Sciatic nerve (tissue), 2 donors: ENCODE results near the gene CGB1. TPM values are rescaled to one million over a fixed set of nuclear protein-coding genes. Genes with fewer than 3 reads are reported as not detected.

ENCODE experiments used
- ATAC-seq: fragments of 200-7000 bp; cut with Tn5 transposase; one replicate; pipeline ENCODE4 v1.9.1; 2020; ENCODE audit warnings: mild to moderate bottlenecking, moderate library complexity
- DNase-seq: peaks from one replicate; pipeline ENCODE4 v3.0.0-alpha.2; 2020; ENCODE audit warnings: low spot score
- intact Hi-C: fragments of 100-400 bp; cut with DNase I; formaldehyde crosslinking; loops from one replicate; pipeline ENCODE4 v1.14.2; 2022
- microRNA-seq: library from miRNA; unstranded; fragments of <30 nt; microRNA quantifications from one replicate; pipeline ENCODE4 v1.2.0, GENCODE V29; 2020
- total RNA-seq: library from RNA; stranded (reverse); fragmentation: NEBNext Ultra II Directional; extraction: Animal tissue kit (Norgen Biotek cat#: 25700); gene quantifications from one replicate; pipeline ENCODE4 v1.2.1, GENCODE V29; 2021
- donor health status: DM: no; HTN: no; CAD: no.
- donor health status: DM: no; HTN: no; CAD: no.

Gene CGB1
- total RNA-seq, 1 donor from 2014 or later = not detected

DNA sequence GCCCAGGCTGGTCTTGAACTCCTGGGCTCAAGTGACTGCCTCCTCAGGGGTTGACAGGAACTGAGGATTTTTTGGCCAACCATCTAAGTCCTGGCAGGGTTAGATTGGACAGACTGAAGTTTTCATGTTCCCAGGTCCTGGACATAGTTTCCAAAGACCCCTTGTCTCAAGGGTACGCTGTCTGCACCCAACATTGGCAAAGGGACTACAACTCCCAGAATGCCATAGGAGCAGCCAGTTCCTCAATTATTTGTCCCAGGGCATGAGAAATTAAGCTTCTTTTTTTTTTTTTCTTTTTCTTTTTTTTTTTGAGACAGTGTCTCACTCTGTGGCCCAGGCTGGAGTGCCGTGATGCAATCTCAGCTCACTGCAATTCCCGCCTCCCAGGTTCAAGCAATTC is 50.5 kb downstream of the CGB1 start:
- DNase-seq (no peak), ATAC-seq (no peak)
- intact Hi-C loops = no loop called here

GRCh38 chr19:48985711-48986110 is 51.0 kb downstream of the CGB1 start:
- intact Hi-C loops = no loop called here
- ATAC-seq (no peak), DNase-seq (no peak)

Small RNA genes lying within 50 kb of the gene (microRNA-seq; reads per million reads assigned to microRNA genes)
- gene MIR6798 = not detected

Other genes with a start within 250 kb of the CGB1 start
- gene BCAT2, start 225.9 kb downstream of the CGB1 start, total RNA-seq = 38.0 TPM
- 22.2 TPM for gene HSD17B14, start 200.4 kb downstream of the CGB1 start, total RNA-seq
- 519 TPM for gene PLEKHA4, start 168.3 kb downstream of the CGB1 start, total RNA-seq
- 95.8 TPM for gene PPP1R15A, start 164.5 kb downstream of the CGB1 start, total RNA-seq
- 1.1 TPM for gene TULP2, start 138.2 kb downstream of the CGB1 start, total RNA-seq
- gene NUCB1, start 136.6 kb downstream of the CGB1 start, total RNA-seq = 262 TPM
- gene DHDH, start 103.2 kb downstream of the CGB1 start, total RNA-seq = 1.1 TPM
- 48.0 TPM for gene BAX, start 82.0 kb downstream of the CGB1 start, total RNA-seq
- 3,094 TPM for gene FTL, start 71.6 kb downstream of the CGB1 start, total RNA-seq
- gene GYS1, start 43.6 kb downstream of the CGB1 start, total RNA-seq = 42.0 TPM
- gene RUVBL2, start 43.0 kb downstream of the CGB1 start, total RNA-seq = 29.9 TPM
- gene LHB, start 19.8 kb downstream of the CGB1 start, total RNA-seq = not detected
- gene CGB3, start 12.6 kb downstream of the CGB1 start, total RNA-seq = not detected
- gene CGB2, start 5.0 kb downstream of the CGB1 start, total RNA-seq = not detected
- gene CGB5, start 7.0 kb upstream of the CGB1 start, total RNA-seq = not detected
- not detected for gene CGB8, start 12.2 kb upstream of the CGB1 start, total RNA-seq
- gene CGB7, start 20.9 kb upstream of the CGB1 start, total RNA-seq = not detected
- not detected for gene NTF4, start 27.9 kb upstream of the CGB1 start, total RNA-seq
- gene KCNA7, start 35.8 kb upstream of the CGB1 start, total RNA-seq = not detected
- 299 TPM for gene SNRNP70, start 48.6 kb upstream of the CGB1 start, total RNA-seq
- 9.8 TPM for gene LIN7B, start 77.5 kb upstream of the CGB1 start, total RNA-seq
- gene C19orf73, start 82.2 kb upstream of the CGB1 start, total RNA-seq = 0.67 TPM
- gene PPFIA3, start 82.6 kb upstream of the CGB1 start, total RNA-seq = 6.3 TPM
- 5.1 TPM for gene HRC, start 118.5 kb upstream of the CGB1 start, total RNA-seq
- 32.5 TPM for gene TRPM4, start 120.9 kb upstream of the CGB1 start, total RNA-seq